Erythroblast (primary cell): ENCODE measurements around the gene MEGF11.

Experiments
- DNase-seq, 2 experiments: peaks; one replicate each; lab custom pipeline; 2025; lab: John Stamatoyannopoulos, UW
- GATA1 ChIP-seq: IDR thresholded peaks from 2 replicates; pipeline ENCODE4 v1.6.1; 2011; ENCODE audit warnings: low read depth, mild to moderate bottlenecking, control low read depth, low read length, moderate library complexity
- POLR2A ChIP-seq: IDR thresholded peaks from 2 replicates; pipeline ENCODE4 v1.6.1; 2011; ENCODE audit warnings: mild to moderate bottlenecking, low read length

Gene MEGF11

GRCh38 chr15:65856821-65857455, 396.6 kb downstream of the MEGF11 start:
- no peak for TF ChIP-seq GATA1
- no peak for TF ChIP-seq POLR2A
- DNase-seq: peak; percentile 76 to 88

- TF ChIP-seq POLR2A (no peak), GATA1 (no peak)
- DNase-seq: no peak
Observed at GRCh38 chr15:65851981-65852380, 401.6 kb downstream of the MEGF11 start.

GRCh38 chr15:65847989-65848388, 405.6 kb downstream of the MEGF11 start:
- no peak for DNase-seq
- TF ChIP-seq POLR2A (no peak), GATA1 (no peak)

- no peak for DNase-seq
Observed at GRCh38 chr15:65845826-65846519, 407.6 kb downstream of the MEGF11 start.

More at GRCh38 chr15:65845826-65846519, 407.6 kb downstream of the MEGF11 start:
- TF ChIP-seq POLR2A (no peak), GATA1 (no peak)
